Stomach (tissue), 9 donors: ENCODE data around the gene CWC25. TPM values are rescaled to one million over a fixed set of nuclear protein-coding genes. Genes with fewer than 3 reads are reported as not detected.

ENCODE experiments used
- DNase-seq, 2 donors: peaks; one replicate each; pipeline versions ENCODE4 v3.0.0 to v3.0.0-alpha.2; 2013 to 2019
- H3K27ac ChIP-seq, 5 donors: fragments of 200-600 bp in 4 of 5; sonication (generic) in 4 of 5; one replicate each; pipeline ENCODE4 v1.5.1; 2013 to 2019; ENCODE audit warnings: mild to moderate bottlenecking in 1 of 5, moderate library complexity in 1 of 5
- H3K27me3 ChIP-seq, 3 donors: fragments of 200-600 bp; sonication (generic); one replicate each; pipeline ENCODE4 v1.5.1; 2017 to 2019; ENCODE audit warnings: mixed run types in 1 of 3
- H3K36me3 ChIP-seq, 4 donors: fragments of 200-600 bp; sonication (generic); 1 replicate in 3 of 4; 2 replicates in 1 of 4; pipeline ENCODE4 v1.5.1; 2016 to 2019
- H3K4me1 ChIP-seq, 4 donors: fragments of 200-600 bp; sonication (generic); one replicate each; pipeline ENCODE4 v1.5.1; 2016 to 2019
- H3K4me3 ChIP-seq, 4 donors: fragments of 200-600 bp; sonication (generic) in 3 of 4; one replicate each; pipeline ENCODE4 v1.5.1; 2016 to 2019; ENCODE audit warnings: mild to moderate bottlenecking in 1 of 4
- H3K9me3 ChIP-seq, 4 donors: fragments of 200-600 bp; sonication (generic); one replicate each; pipeline ENCODE4 v1.5.1; 2016 to 2019
- EP300 ChIP-seq: sonication (generic); formaldehyde crosslinking; IDR thresholded peaks from one replicate; pipeline ENCODE4 v1.6.1; 2017; ENCODE audit warnings: antibody characterized with exemption
- POLR2A ChIP-seq, 4 donors: fragments of 450-650 bp; IDR thresholded peaks; one replicate each; pipeline ENCODE4 v1.6.1; 2016; ENCODE audit warnings: antibody characterized with exemption in 4 of 4, control low read depth in 2 of 4, mild to moderate bottlenecking in 1 of 4, moderate library complexity in 1 of 4
- POLR2AphosphoS5 ChIP-seq, 3 donors: sonication (generic); formaldehyde crosslinking; IDR thresholded peaks; one replicate each; pipeline ENCODE4 v1.6.1; 2016; ENCODE audit warnings: antibody characterized with exemption in 3 of 3
- WGBS, 5 donors: extraction: QIAGEN DNeasy Blood & Tissue Kit in 3 of 5; methylation state at CpG; one replicate each; pipeline versions ENCODE4 v1.1.5 to v1.1.7; 2013 to 2018; 5-methylcytosine and 5-hydroxymethylcytosine counted together
- intact Hi-C: fragments of 100-400 bp; cut with DNase I; formaldehyde crosslinking; loops from one replicate; pipeline ENCODE4 v1.15.1; 2023; ENCODE audit warnings: low total_unique reads
- polyA plus RNA-seq, 3 donors: library from polyadenylated mRNA; stranded (reverse); fragments of 200-250 nt; gene quantifications; one replicate each; pipeline ENCODE4 v1.2.3, GENCODE V29; 2013
- total RNA-seq, 5 donors: library from RNA; depleted of rRNA; stranded (reverse); fragments of >200 nt; gene quantifications; one replicate each; pipeline versions ENCODE4 v1.1.0 to v1.2.3, GENCODE V29; 2014 to 2016
- TF ChIP-seq, protein P1 (sequence below), 7 experiments: fragments of 450-650 bp in 4 of 7; fragments of 200-600 bp in 3 of 7; sonication (generic) in 3 of 7; IDR thresholded peaks; one replicate each; pipeline ENCODE4 v1.5.1; 2016 to 2019; ENCODE audit warnings: antibody characterized with exemption in 7 of 7, control low read depth in 2 of 7, mild to moderate bottlenecking in 1 of 7
- donor health status: healthy with polysubstance abuse.
- donor health status: Bipolar disorder and iron deficiency.
- donor health status: healthy.

CWC25 gene
- total and polyA plus RNA-seq, 8 donors: 5.9 to 146 (median 29.9) TPM

GRCh38 chr17:38868817-38869525 lies 43.9 kb upstream of the CWC25 start:
- Histone ChIP-seq H3K4me1 (peaks cover 44 to 47% (median 47%) of the 10 kb centered on the region in 4 donors), H3K36me3 (no peaks in the 10 kb centered on the region), H3K27ac (peak overlapping the region; percentile 95 to 98 (median 97)), H3K27me3 (no peaks in the 10 kb centered on the region), H3K4me3 (peak overlapping the region; percentile 91 to 100 (median 94)), H3K9me3 (no peaks in the 10 kb centered on the region)
- peak; percentile 94 to 96 for DNase-seq
- TF ChIP-seq POLR2AphosphoS5 (IDR thresholded peaks at IDR 0.05) (peak in 2 of 3 donors; percentile 27 to 67), POLR2A (IDR thresholded peaks at IDR 0.05) (no peak)
- intact Hi-C loops: no loop called here
- 0 to 2% (median 2%) methylated on average over 26 of the region's 26 CpGs for WGBS, 5 donors

DNA sequence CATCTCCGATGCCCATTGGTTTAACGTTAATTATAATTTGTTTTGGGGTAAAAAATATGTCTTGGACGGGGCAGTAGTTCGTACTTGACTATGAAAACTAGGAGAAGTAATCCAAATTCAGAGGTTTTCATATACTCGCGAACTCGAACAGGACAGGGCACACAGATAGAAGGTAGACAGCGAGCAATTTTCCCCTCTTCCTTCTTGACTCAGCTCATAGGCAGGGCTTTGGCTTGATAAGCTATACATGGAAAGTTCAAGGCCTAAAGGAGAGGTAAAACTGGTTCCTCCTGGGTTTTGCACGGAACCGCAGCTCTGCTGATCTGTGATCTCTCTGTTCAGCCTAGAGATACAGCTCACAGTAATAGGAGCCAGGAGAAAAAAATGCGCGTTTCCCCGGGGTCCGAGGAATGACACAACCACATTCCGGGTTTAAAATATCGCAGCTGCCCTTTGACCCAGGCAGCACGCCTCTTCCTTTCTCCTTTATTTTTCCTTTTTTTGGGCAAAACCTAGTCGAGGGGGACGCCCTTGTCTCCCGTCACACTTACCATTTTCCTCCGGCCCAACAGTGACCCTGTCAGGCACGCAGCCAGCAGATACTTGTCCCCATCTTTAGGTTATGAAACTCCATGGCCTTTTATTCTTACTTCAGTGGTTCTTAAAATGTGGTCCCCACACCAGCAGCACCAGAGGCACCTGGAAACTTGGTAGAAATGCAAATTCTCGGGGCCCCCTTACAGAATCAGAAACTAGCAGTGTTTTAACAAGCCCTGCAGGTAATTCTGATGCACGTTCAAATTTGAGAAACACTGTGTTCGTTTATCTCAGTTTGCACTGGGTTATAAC lies 43.1 kb upstream of the CWC25 start:
- no peaks in the 10 kb centered on the region for H3K27me3 ChIP-seq
- no peaks in the 10 kb centered on the region for H3K9me3 ChIP-seq
- WGBS, 5 donors: 14 to 17% (median 16%) methylated on average over 25 of the region's 25 CpGs
- peak; percentile 44 to 77 for DNase-seq
- H3K4me3 ChIP-seq: peak overlapping the region; percentile 91 to 100 (median 94)
- no peaks in the 10 kb centered on the region for H3K36me3 ChIP-seq
- no peak for TF ChIP-seq EP300
- TF ChIP-seq POLR2AphosphoS5 (IDR thresholded peaks at IDR 0.05): peak in 1 of 3 donors; percentile 44
- intact Hi-C loops: no loop called here
- H3K4me1 ChIP-seq: peaks cover 36 to 40% (median 39%) of the 10 kb centered on the region in 4 donors
- peak overlapping the region; percentile 47 to 98 (median 97) for H3K27ac ChIP-seq

- peaks cover 28 to 31% (median 31%) of the 10 kb centered on the region in 4 donors for H3K4me1 ChIP-seq
- DNase-seq: peak; percentile 46 to 80
- peak overlapping the region; percentile 91 to 100 (median 94) for H3K4me3 ChIP-seq
- peak overlapping the region; percentile 47 to 98 (median 97) for H3K27ac ChIP-seq
- TF ChIP-seq EP300 (no peak), POLR2A (IDR thresholded peaks at IDR 0.05) (no peak), POLR2AphosphoS5 (IDR thresholded peaks at IDR 0.05) (peak in 1 of 3 donors; percentile 18)
- TF ChIP-seq, protein P1, sequence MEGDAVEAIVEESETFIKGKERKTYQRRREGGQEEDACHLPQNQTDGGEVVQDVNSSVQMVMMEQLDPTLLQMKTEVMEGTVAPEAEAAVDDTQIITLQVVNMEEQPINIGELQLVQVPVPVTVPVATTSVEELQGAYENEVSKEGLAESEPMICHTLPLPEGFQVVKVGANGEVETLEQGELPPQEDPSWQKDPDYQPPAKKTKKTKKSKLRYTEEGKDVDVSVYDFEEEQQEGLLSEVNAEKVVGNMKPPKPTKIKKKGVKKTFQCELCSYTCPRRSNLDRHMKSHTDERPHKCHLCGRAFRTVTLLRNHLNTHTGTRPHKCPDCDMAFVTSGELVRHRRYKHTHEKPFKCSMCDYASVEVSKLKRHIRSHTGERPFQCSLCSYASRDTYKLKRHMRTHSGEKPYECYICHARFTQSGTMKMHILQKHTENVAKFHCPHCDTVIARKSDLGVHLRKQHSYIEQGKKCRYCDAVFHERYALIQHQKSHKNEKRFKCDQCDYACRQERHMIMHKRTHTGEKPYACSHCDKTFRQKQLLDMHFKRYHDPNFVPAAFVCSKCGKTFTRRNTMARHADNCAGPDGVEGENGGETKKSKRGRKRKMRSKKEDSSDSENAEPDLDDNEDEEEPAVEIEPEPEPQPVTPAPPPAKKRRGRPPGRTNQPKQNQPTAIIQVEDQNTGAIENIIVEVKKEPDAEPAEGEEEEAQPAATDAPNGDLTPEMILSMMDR (IDR thresholded peaks at IDR 0.05): peak in 3 of 7 experiments; percentile 10 to 19 (median 13)
- no peaks in the 10 kb centered on the region for H3K27me3 ChIP-seq
- intact Hi-C loops: no loop called here
- no peaks in the 10 kb centered on the region for H3K36me3 ChIP-seq
- no peaks in the 10 kb centered on the region for H3K9me3 ChIP-seq
- 28 to 44% (median 32%) methylated on average over 30 to 31 of the region's 31 CpGs for WGBS, 5 donors
These were observed 42.3 kb upstream of the CWC25 start for GRCh38 chr17:38867179-38867967.

DNA sequence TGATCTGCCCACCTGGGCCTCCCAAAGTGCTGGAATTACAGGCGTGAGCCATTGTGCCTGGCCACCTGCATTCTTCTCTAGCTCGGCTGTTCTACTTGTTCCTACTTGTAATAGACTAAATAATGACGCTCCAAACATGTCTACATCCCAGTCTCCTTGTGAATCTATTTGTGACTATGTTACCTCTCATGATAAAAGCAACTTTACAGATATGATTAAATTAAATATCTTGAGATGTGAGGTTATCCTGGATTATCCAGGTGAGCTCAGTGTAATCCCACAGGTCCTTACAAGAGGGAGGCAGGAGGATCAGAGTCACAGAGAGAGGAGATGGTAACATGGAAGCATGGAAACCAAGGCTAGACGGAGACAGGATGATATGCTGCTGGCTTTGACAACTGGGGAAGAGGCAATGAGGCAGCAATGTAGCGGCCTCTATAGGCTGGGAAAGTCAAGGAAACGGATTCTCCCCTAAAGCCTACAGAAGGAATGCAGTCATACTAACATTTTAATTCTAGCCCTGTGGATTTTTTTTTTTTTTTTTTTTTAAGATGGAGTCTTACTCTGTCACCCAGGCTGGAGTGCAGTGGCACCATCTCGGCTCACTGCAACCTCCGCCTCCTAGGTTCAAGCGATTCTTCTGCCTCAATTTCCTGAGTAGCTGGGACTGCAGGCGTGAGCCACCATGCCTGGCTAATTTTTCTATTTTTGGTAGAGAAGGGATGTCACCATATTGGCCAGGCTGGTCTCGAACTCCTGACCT lies 39.7 kb upstream of the CWC25 start:
- 59 to 69% (median 65%) methylated on average over 11 of the region's 11 CpGs for WGBS, 5 donors
- TF ChIP-seq EP300: no peak
- TF ChIP-seq POLR2AphosphoS5 (IDR thresholded peaks at IDR 0.05): no peak
- TF ChIP-seq, protein P1 (IDR thresholded peaks at IDR 0.05): no peak
- TF ChIP-seq POLR2A (IDR thresholded peaks at IDR 0.05): no peak
- Histone ChIP-seq H3K27me3 (no peaks in the 10 kb centered on the region), H3K36me3 (no peaks in the 10 kb centered on the region), H3K27ac (no peak overlapping the region), H3K4me1 (peaks cover 13 to 19% (median 17%) of the 10 kb centered on the region in 4 donors), H3K9me3 (no peaks in the 10 kb centered on the region), H3K4me3 (no peak overlapping the region)
- intact Hi-C loops: no loop called here
- DNase-seq: no peak
